Sciatic nerve (tissue), 2 donors: ENCODE results near the gene SNX14. TPM values are rescaled to one million over a fixed set of nuclear protein-coding genes. Genes with fewer than 3 reads are reported as not detected.
"Not testable (repeated sequence)": the region's sequence is repeated elsewhere in the genome, so short reads cannot be mapped to it uniquely, and the experiment has no call there.

ENCODE experiments used
- ATAC-seq: fragments of 200-7000 bp; cut with Tn5 transposase; one replicate; pipeline ENCODE4 v1.9.1; 2020; ENCODE audit warnings: mild to moderate bottlenecking, moderate library complexity
- DNase-seq: peaks from one replicate; pipeline ENCODE4 v3.0.0-alpha.2; 2020; ENCODE audit warnings: low spot score
- intact Hi-C: fragments of 100-400 bp; cut with DNase I; formaldehyde crosslinking; loops from one replicate; pipeline ENCODE4 v1.14.2; 2022
- total RNA-seq: library from RNA; stranded (reverse); fragmentation: NEBNext Ultra II Directional; extraction: Animal tissue kit (Norgen Biotek cat#: 25700); gene quantifications from one replicate; pipeline ENCODE4 v1.2.1, GENCODE V29; 2021
- donor health status: DM: no; HTN: no; CAD: no.
- donor health status: DM: no; HTN: no; CAD: no.

Gene SNX14
- total RNA-seq, result 92.9 TPM

GRCh38 chr6:85593438-85594196 is at the start of gene SNX14:
Gene SNX14, minus strand, starts transcription at chr6:85593858. Its CDS starts 140 bp downstream, at chr6:85593718.
- peak; percentile 98 for ATAC-seq
- intact Hi-C loops, result no loop called here
- peak; percentile 98 for DNase-seq

- ATAC-seq (peak; percentile 95), DNase-seq (peak; percentile 99)
- intact Hi-C loops, result loop anchor here (5.0 kb wide), 1 partner anchor 34 kb away; no protein-coding TSS in a partner anchor
Measured at GRCh38 chr6:85642774-85643536, 49.3 kb upstream of the SNX14 start, which contains the start of gene SYNCRIP. Gene SYNCRIP, minus strand, starts transcription at chr6:85642886. Its CDS starts 1,447 bp downstream, at chr6:85641439.

GRCh38 chr6:85641897-85642773 is 48.5 kb upstream of the SNX14 start:
- ATAC-seq (peak; percentile 1), DNase-seq (peak; percentile 79)
- intact Hi-C loops, result loop anchor here (2.0 to 5.0 kb wide), 2 partner anchors 35 to 45 kb away; no protein-coding TSS in a partner anchor

GRCh38 chr6:85641522-85641896 is 47.9 kb upstream of the SNX14 start:
- intact Hi-C loops, result loop anchor here (2.0 to 5.0 kb wide), 2 partner anchors 36 to 45 kb away; no protein-coding TSS in a partner anchor
- ATAC-seq (no peak), DNase-seq (no peak)

- no peak for ATAC-seq
- intact Hi-C loops, result loop anchor here (2.0 to 5.0 kb wide), 2 partner anchors 36 to 44 kb away; no protein-coding TSS in a partner anchor
- DNase-seq, result no peak
Measured at GRCh38 chr6:85640821-85641220, 47.2 kb upstream of the SNX14 start.

- DNase-seq, result no peak
- ATAC-seq, result no peak
- intact Hi-C loops, result no loop called here
Measured at GRCh38 chr6:85637579-85637978, 43.9 kb upstream of the SNX14 start.

- intact Hi-C loops, result no loop called here
- no peak for ATAC-seq
- DNase-seq, result no peak
Measured at GRCh38 chr6:85632164-85632942, 38.7 kb upstream of the SNX14 start.

- ATAC-seq, DNase-seq, intact Hi-C loops: not testable (repeated sequence)
Measured at GRCh38 chr6:85631117-85631516, 37.5 kb upstream of the SNX14 start.

GRCh38 chr6:85628353-85628752 is 34.7 kb upstream of the SNX14 start:
- ATAC-seq (no peak), DNase-seq (no peak)
- intact Hi-C loops, result no loop called here

GRCh38 chr6:85620308-85620707 is 26.6 kb upstream of the SNX14 start:
- ATAC-seq (no peak), DNase-seq (no peak)
- intact Hi-C loops, result no loop called here

GRCh38 chr6:85614780-85615179 is 21.1 kb upstream of the SNX14 start:
- intact Hi-C loops, result no loop called here
- DNase-seq (no peak), ATAC-seq (no peak)

GRCh38 chr6:85612690-85613474 is 19.2 kb upstream of the SNX14 start:
- intact Hi-C loops, result no loop called here
- DNase-seq (no peak), ATAC-seq (no peak)

GRCh38 chr6:85610182-85610895 is 16.7 kb upstream of the SNX14 start:
- no peak for DNase-seq
- intact Hi-C loops, result no loop called here
- no peak for ATAC-seq

- intact Hi-C loops, result no loop called here
- DNase-seq (no peak), ATAC-seq (no peak)
Measured at GRCh38 chr6:85602100-85602499, 8.4 kb upstream of the SNX14 start.

- intact Hi-C loops, result no loop called here
- ATAC-seq, result no peak
Measured at GRCh38 chr6:85600713-85601313, 7.2 kb upstream of the SNX14 start.

GRCh38 chr6:85594197-85594930 is 706 bp upstream of the SNX14 start:
- intact Hi-C loops, result no loop called here
- DNase-seq (no peak), ATAC-seq (no peak)

More at GRCh38 chr6:85600713-85601313, 7.2 kb upstream of the SNX14 start:
- DNase-seq, result no peak
